H9 (cell line): ENCODE measurements around the gene UBE4A. TPM values are rescaled to one million over a fixed set of nuclear protein-coding genes. Genes with fewer than 3 reads are reported as not detected.

ENCODE experiments used
- DNase-seq: peaks from one replicate; pipeline ENCODE4 v3.0.0-alpha.2; 2017
- H2AFZ ChIP-seq: one replicate; pipeline ENCODE4 v1.6.1; 2013; ENCODE audit warnings: mild to moderate bottlenecking, low read length, control low read depth, moderate library complexity
- H2AK5ac ChIP-seq: 2 replicates; pipeline ENCODE4 v1.6.1; 2013; ENCODE audit warnings: low read length, control low read depth, mixed read lengths; ENCODE audit not compliant: insufficient read length
- H2BK120ac ChIP-seq: one replicate; pipeline ENCODE4 v1.6.1; 2013; ENCODE audit warnings: low read depth, mild to moderate bottlenecking, low read length, control low read depth, inconsistent platforms; ENCODE audit not compliant: poor library complexity, severe bottlenecking
- H2BK12ac ChIP-seq: 2 replicates; pipeline ENCODE4 v1.6.1; 2013; ENCODE audit warnings: low read length, control low read depth, mixed read lengths, low read depth; ENCODE audit not compliant: insufficient read length
- H2BK15ac ChIP-seq: 2 replicates; pipeline ENCODE4 v1.6.1; 2013; ENCODE audit warnings: low read depth, low read length, control low read depth
- H2BK20ac ChIP-seq: one replicate; pipeline ENCODE4 v1.6.1; 2013; ENCODE audit warnings: low read depth, mild to moderate bottlenecking, low read length, control low read depth, inconsistent platforms; ENCODE audit not compliant: poor library complexity, severe bottlenecking
- H2BK5ac ChIP-seq: 2 replicates; pipeline ENCODE4 v1.6.1; 2013; ENCODE audit warnings: low read length, control low read depth, mixed read lengths; ENCODE audit not compliant: insufficient read length
- H3K14ac ChIP-seq: 2 replicates; pipeline ENCODE4 v1.6.1; 2013; ENCODE audit warnings: low read length, control low read depth; ENCODE audit not compliant: insufficient read depth
- H3K18ac ChIP-seq: 2 replicates; pipeline ENCODE4 v1.6.1; 2013; ENCODE audit warnings: low read depth, mild to moderate bottlenecking, mixed read lengths, low read length, control low read depth; ENCODE audit not compliant: insufficient read length
- H3K23ac ChIP-seq: 2 replicates; pipeline ENCODE4 v1.6.1; 2013; ENCODE audit warnings: low read length, control low read depth, mixed read lengths, low read depth; ENCODE audit not compliant: insufficient read length
- H3K23me2 ChIP-seq: 2 replicates; pipeline ENCODE4 v1.6.1; 2013; ENCODE audit warnings: low read depth, mild to moderate bottlenecking, mixed read lengths, low read length, control low read depth; ENCODE audit not compliant: insufficient read length, poor library complexity, severe bottlenecking
- H3K27ac ChIP-seq: 2 replicates; pipeline ENCODE4 v1.5.1; 2013; ENCODE audit warnings: low read length, control low read depth, mixed read lengths, low read depth; ENCODE audit not compliant: insufficient read length
- H3K27me3 ChIP-seq: 2 replicates; pipeline ENCODE4 v1.6.1; 2013; ENCODE audit warnings: low read length, control low read depth, inconsistent platforms; ENCODE audit not compliant: insufficient read depth
- H3K4ac ChIP-seq: 2 replicates; pipeline ENCODE4 v1.6.1; 2013; ENCODE audit warnings: low read depth, mild to moderate bottlenecking, control low read depth, inconsistent platforms, low read length, moderate library complexity
- H3K4me1 ChIP-seq: 2 replicates; pipeline ENCODE4 v1.6.1; 2013; ENCODE audit warnings: low read length, control low read depth, inconsistent platforms; ENCODE audit not compliant: insufficient read depth
- H3K4me2 ChIP-seq: 2 replicates; pipeline ENCODE4 v1.6.1; 2013; ENCODE audit warnings: low read length, control low read depth, mixed read lengths; ENCODE audit not compliant: insufficient read length, insufficient read depth
- H3K56ac ChIP-seq: 2 replicates; pipeline ENCODE4 v1.6.1; 2013; ENCODE audit warnings: low read depth, mild to moderate bottlenecking, mixed read lengths, low read length, control low read depth; ENCODE audit not compliant: insufficient read length
- H3K79me1 ChIP-seq: 2 replicates; pipeline ENCODE4 v1.6.1; 2013; ENCODE audit warnings: low read depth, mild to moderate bottlenecking, moderate library complexity, low read length, control low read depth, inconsistent platforms; ENCODE audit not compliant: insufficient read depth, poor library complexity, severe bottlenecking
- H3K79me2 ChIP-seq: 2 replicates; pipeline ENCODE4 v1.6.1; 2013; ENCODE audit warnings: low read length, control low read depth, inconsistent platforms; ENCODE audit not compliant: insufficient read depth
- H3K9ac ChIP-seq: 2 replicates; pipeline ENCODE4 v1.6.1; 2013; ENCODE audit warnings: low read length, control low read depth, mixed read lengths; ENCODE audit not compliant: insufficient read length; ENCODE audit errors: extremely low read depth
- H3K9me3 ChIP-seq: one replicate; pipeline ENCODE4 v1.6.1; 2013; ENCODE audit warnings: low read depth, low read length, inconsistent platforms; ENCODE audit not compliant: control insufficient read depth
- H3T11ph ChIP-seq: one replicate; pipeline ENCODE4 v1.6.1; 2013; ENCODE audit warnings: mild to moderate bottlenecking, low read length, control low read depth, inconsistent platforms
- H4K20me1 ChIP-seq: one replicate; pipeline ENCODE4 v1.6.1; 2013; ENCODE audit not compliant: control insufficient read depth, insufficient read length, insufficient read depth
- H4K5ac ChIP-seq: 2 replicates; pipeline ENCODE4 v1.6.1; 2013; ENCODE audit warnings: low read depth, mild to moderate bottlenecking, mixed read lengths, low read length, control low read depth; ENCODE audit not compliant: insufficient read length
- H4K8ac ChIP-seq: replicated peaks from 2 replicates; pipeline ENCODE4 v1.6.1; 2013; ENCODE audit warnings: low read length, control low read depth, mixed read lengths, low read depth; ENCODE audit not compliant: insufficient read length
- H4K91ac ChIP-seq: 2 replicates; pipeline ENCODE4 v1.6.1; 2013; ENCODE audit warnings: low read depth, mild to moderate bottlenecking, moderate library complexity, mixed read lengths, low read length, control low read depth; ENCODE audit not compliant: insufficient read length
- H3K27ac Mint-ChIP-seq, 3 experiments: 2 replicates in 2 of 3; 3 replicates in 1 of 3; pipeline ENCODE4 v1.8.0; 2020 to 2021; ENCODE audit warnings: mixed read lengths in 3 of 3, mild to moderate bottlenecking in 1 of 3, moderate library complexity in 1 of 3
- H3K27me3 Mint-ChIP-seq: 2 replicates; pipeline ENCODE4 v1.8.0; 2021; ENCODE audit warnings: low read depth, mild to moderate bottlenecking, moderate library complexity, mixed read lengths
- H3K36me3 Mint-ChIP-seq, 3 experiments: 2 replicates in 2 of 3; 3 replicates in 1 of 3; pipeline ENCODE4 v1.8.0; 2020 to 2021; ENCODE audit warnings: low read depth in 3 of 3, mixed read lengths in 3 of 3; ENCODE audit not compliant: insufficient read depth in 1 of 3
- H3K4me1 Mint-ChIP-seq, 2 experiments: 2 replicates each; pipeline ENCODE4 v1.8.0; 2020; ENCODE audit warnings: mixed read lengths in 2 of 2
- H3K4me3 Mint-ChIP-seq, 2 experiments: 2 replicates in 1 of 2; 3 replicates in 1 of 2; pipeline ENCODE4 v1.8.0; 2020 to 2021; ENCODE audit warnings: mild to moderate bottlenecking in 2 of 2, mixed read lengths in 2 of 2, moderate library complexity in 1 of 2
- H3K9me3 Mint-ChIP-seq, 2 experiments: 2 replicates in 1 of 2; 3 replicates in 1 of 2; pipeline ENCODE4 v1.8.0; 2020; ENCODE audit warnings: mild to moderate bottlenecking in 2 of 2, mixed read lengths in 2 of 2, moderate library complexity in 1 of 2
- CTCF ChIP-seq: fragments of 200-600 bp; sonication (generic); conservative IDR thresholded peaks from 3 replicates; pipeline ENCODE4 v1.8.0; 2021; ENCODE audit warnings: antibody characterized with exemption, mild to moderate bottlenecking
- WGBS: extraction: QIAGEN DNeasy Blood & Tissue Kit; methylation state at CpG from one replicate; pipeline ENCODE4 v1.1.7; 2013; ENCODE audit warnings: missing lambda C conversion rate, low lambda C conversion rate, mixed read lengths; ENCODE audit not compliant: insufficient read length; ENCODE audit errors: extremely low coverage; 5-methylcytosine and 5-hydroxymethylcytosine counted together
- total RNA-seq: library from RNA; stranded (reverse); gene quantifications from 2 replicates; pipeline ENCODE4 v1.2.1, GENCODE V29; 2021

The UBE4A gene
- total RNA-seq, 1 experiment from 2014 or later: 33.7 TPM

GRCh38 chr11:118443590-118444218 is 84.3 kb downstream of the UBE4A start:
- H2BK5ac ChIP-seq: no peak overlapping the region

More at GRCh38 chr11:118443590-118444218, 84.3 kb downstream of the UBE4A start:
- Mint-ChIP-seq H3K9me3 (no peaks in the 10 kb centered on the region), H3K27me3 (no peaks in the 10 kb centered on the region), H3K27ac (no peak overlapping the region), H3K4me1 (peaks cover 43 to 55% of the 10 kb centered on the region in 2 experiments), H3K4me3 (no peak overlapping the region), H3K36me3 (peaks cover 6 to 43% (median 12%) of the 10 kb centered on the region in 3 experiments; a peak in 6 of 7 replicates)
- no peak overlapping the region for H4K5ac ChIP-seq
- H2AFZ ChIP-seq: no peak overlapping the region
- no peak overlapping the region for H3K14ac ChIP-seq
- no peak overlapping the region for H2AK5ac ChIP-seq
- H4K8ac ChIP-seq: no peak overlapping the region
- H3K4me1 ChIP-seq: 0 out of 2 replicates have a peak, but pooled peaks cover 4% of the 10 kb centered on the region
- H3K27ac ChIP-seq: no peak overlapping the region
- no peak overlapping the region for H2BK120ac ChIP-seq
- H2BK15ac ChIP-seq: no peak overlapping the region
- H2BK20ac ChIP-seq: no peak overlapping the region
- no peak overlapping the region for H3K4me2 ChIP-seq
- H3K23ac ChIP-seq: no peak overlapping the region
- no peak overlapping the region for H3K18ac ChIP-seq
- H3T11ph ChIP-seq: no peak overlapping the region
- DNase-seq: no peak
- no CpG with 5 or more reads among the region's 2 CpGs for WGBS
- H4K20me1 ChIP-seq: no peaks in the 10 kb centered on the region
- no peak overlapping the region for H3K56ac ChIP-seq
- no peak overlapping the region for H3K4ac ChIP-seq
- no peaks in the 10 kb centered on the region for H3K23me2 ChIP-seq
- peaks cover 10% of the 10 kb centered on the region for H3K79me1 ChIP-seq
- H4K91ac ChIP-seq: no peak overlapping the region
- H3K9ac ChIP-seq: no peak overlapping the region
- H3K27me3 ChIP-seq: no peaks in the 10 kb centered on the region
- no peak overlapping the region for H2BK12ac ChIP-seq
- no peaks in the 10 kb centered on the region for H3K9me3 ChIP-seq
- TF ChIP-seq CTCF: no peak
- peaks cover 47% of the 10 kb centered on the region; the same call in 1 of the 2 replicates for H3K79me2 ChIP-seq
